ENCODE results near the gene CHST6. TPM values are rescaled to one million over a fixed set of nuclear protein-coding genes. Genes with fewer than 3 reads are reported as not detected.

Gene CHST6
- total RNA-seq, 1 experiment from 2014 or later: 20.8 TPM

DNA sequence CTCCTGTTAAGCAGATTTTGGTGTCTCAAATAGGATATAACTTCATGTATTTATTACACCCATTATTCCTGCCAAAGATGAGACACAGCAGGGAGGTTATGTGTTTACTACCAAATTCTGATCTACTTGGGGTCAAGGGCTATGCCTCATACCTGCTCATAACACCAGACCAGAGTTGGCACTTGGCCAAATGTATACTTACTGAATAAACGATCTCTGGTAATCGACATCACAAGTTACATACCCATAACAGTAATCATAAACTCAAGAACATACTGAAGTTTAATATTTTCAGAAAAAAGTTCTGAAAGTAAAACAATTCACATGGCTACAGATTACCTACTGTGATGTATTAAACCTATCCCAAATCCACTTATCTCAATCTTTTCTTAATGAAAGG lies 33.7 kb downstream of the CHST6 start:
- Histone ChIP-seq H2BK15ac (ENCODE audit: low read depth, low read length) (no peak overlapping the region), H2AK5ac (ENCODE audit: insufficient read length, low read length) (no peak overlapping the region), H4K5ac (ENCODE audit: insufficient read length, low read depth, low read length) (no peak overlapping the region), H3K56ac (ENCODE audit: insufficient read length, low read depth, low read length) (no peak overlapping the region), H2BK120ac (ENCODE audit: low read depth, low read length, poor library complexity, severe bottlenecking) (no peak overlapping the region), H3K4me1 (ENCODE audit: insufficient read depth, low read length) (no peaks in the 10 kb centered on the region; the same call in 1 of the 2 replicates), H3K14ac (ENCODE audit: insufficient read depth, low read length) (no peak overlapping the region), H2BK5ac (ENCODE audit: insufficient read length, low read length) (no peak overlapping the region), H4K91ac (ENCODE audit: insufficient read length, low read depth, low read length) (no peak overlapping the region), H3K4me2 (ENCODE audit: insufficient read depth, insufficient read length, low read length) (no peak overlapping the region), H2AFZ (ENCODE audit: low read length) (no peak overlapping the region), H4K8ac (replicated peaks; ENCODE audit: insufficient read length, low read depth, low read length) (no peak overlapping the region), H3K79me2 (ENCODE audit: insufficient read depth, low read length) (peaks cover 25% of the 10 kb centered on the region; the same call in 1 of the 2 replicates), H3K23me2 (ENCODE audit: insufficient read length, low read depth, low read length, poor library complexity, severe bottlenecking) (peaks cover 3% of the 10 kb centered on the region), H3K27me3 (ENCODE audit: insufficient read depth, low read length) (no peaks in the 10 kb centered on the region), H3K9ac (ENCODE audit: extremely low read depth, insufficient read length, low read length) (no peak overlapping the region), H3K9me3 (ENCODE audit: control insufficient read depth, low read depth, low read length) (no peaks in the 10 kb centered on the region), H3K27ac (ENCODE audit: insufficient read length, low read depth, low read length) (no peak overlapping the region), H3K23ac (ENCODE audit: insufficient read length, low read depth, low read length) (no peak overlapping the region), H3K4ac (ENCODE audit: low read depth, low read length) (no peak overlapping the region), H3T11ph (ENCODE audit: low read length) (no peak overlapping the region), H2BK20ac (ENCODE audit: low read depth, low read length, poor library complexity, severe bottlenecking) (no peak overlapping the region), H3K79me1 (ENCODE audit: insufficient read depth, low read depth, low read length, poor library complexity, severe bottlenecking) (no peaks in the 10 kb centered on the region), H2BK12ac (ENCODE audit: insufficient read length, low read depth, low read length) (no peak overlapping the region), H3K18ac (ENCODE audit: insufficient read length, low read depth, low read length) (no peak overlapping the region), H4K20me1 (ENCODE audit: control insufficient read depth, insufficient read depth, insufficient read length) (no peaks in the 10 kb centered on the region)
- Mint-ChIP-seq H3K4me3 (peak overlapping the region in 1 of 2 experiments; percentile 27; a peak in 1 of 5 replicates), H3K27me3 (ENCODE audit: low read depth) (peaks cover 2% of the 10 kb centered on the region), H3K36me3 (ENCODE audit: insufficient read depth in 1 of 3, low read depth in 3 of 3) (peaks cover 4 to 17% (median 11%) of the 10 kb centered on the region in 3 experiments), H3K9me3 (no peaks in the 10 kb centered on the region), H3K4me1 (peaks cover 46 to 60% of the 10 kb centered on the region in 2 experiments), H3K27ac (no peak overlapping the region)
- no peak for DNase-seq
- TF ChIP-seq CTCF (conservative IDR thresholded peaks at IDR 0.05): no peak
- WGBS (ENCODE audit: extremely low coverage, insufficient read length, low lambda C conversion rate): no CpG with 5 or more reads among the region's 2 CpGs

Measured in H9 (cell line).